IMR-90 (cell line): ENCODE measurements around the gene CDRT15. TPM values are rescaled to one million over a fixed set of nuclear protein-coding genes. Genes with fewer than 3 reads are reported as not detected.

ENCODE experiments used
- ATAC-seq: fragments of 200-7000 bp; cut with Tn5 transposase; 2 replicates; pipeline ENCODE4 v1.9.1; 2020; ENCODE audit warnings: low read depth, mild to moderate bottlenecking, moderate library complexity
- BruUV-seq: library from RNA; stranded (reverse); fragments of 400-500 nt; replicated peaks from 2 replicates; lab custom pipeline; 2021; lab: Mats Ljungman, UMichigan
- CTCF ChIA-PET: fragments of 300-600 bp; formaldehyde crosslinking; extraction: SDS; loops from one replicate; lab custom pipeline; 2021; ENCODE audit warnings: antibody characterized with exemption; lab: Yijun Ruan, JAX
- POLR2A ChIA-PET: fragments of 300-600 bp; sonication (Branson Sonifier 250); formaldehyde crosslinking; loops from one replicate; lab custom pipeline; 2022; ENCODE audit warnings: antibody characterized with exemption; ENCODE audit not compliant: unreplicated experiment; lab: Charles Lee
- DNase-seq: peaks from one replicate; pipeline ENCODE4 v3.0.0; 2013
- H2AFZ ChIP-seq: replicated peaks from 2 replicates; pipeline ENCODE3; 2013; ENCODE audit warnings: low read length, mild to moderate bottlenecking; ENCODE audit not compliant: poor library complexity
- H2AK5ac ChIP-seq: 2 replicates; pipeline ENCODE4 v1.6.1; 2013; ENCODE audit warnings: low read depth, low read length, inconsistent platforms
- H2AK9ac ChIP-seq: replicated peaks from 2 replicates; pipeline ENCODE3; 2013; ENCODE audit warnings: mild to moderate bottlenecking, low read depth, low read length, moderate library complexity; ENCODE audit not compliant: poor library complexity
- H2BK120ac ChIP-seq: 2 replicates; pipeline ENCODE4 v1.6.1; 2013; ENCODE audit warnings: low read depth, low read length, inconsistent platforms
- H2BK15ac ChIP-seq: 3 replicates; pipeline ENCODE4 v1.6.1; 2013; ENCODE audit warnings: low read depth, low read length, inconsistent platforms
- H2BK20ac ChIP-seq: 2 replicates; pipeline ENCODE4 v1.6.1; 2013; ENCODE audit warnings: low read depth, mild to moderate bottlenecking, inconsistent platforms, low read length, moderate library complexity
- H2BK5ac ChIP-seq: 2 replicates; pipeline ENCODE4 v1.6.1; 2013; ENCODE audit warnings: mild to moderate bottlenecking, low read depth, low read length, inconsistent platforms; ENCODE audit not compliant: poor library complexity, severe bottlenecking
- H3K14ac ChIP-seq: replicated peaks from 2 replicates; pipeline ENCODE4 v1.6.1; 2013; ENCODE audit warnings: low read depth, low read length, inconsistent platforms
- H3K18ac ChIP-seq: 2 replicates; pipeline ENCODE4 v1.6.1; 2013; ENCODE audit warnings: low read depth, low read length, control low read depth
- H3K23ac ChIP-seq: 2 replicates; pipeline ENCODE4 v1.6.1; 2013; ENCODE audit warnings: low read depth, low read length, inconsistent platforms
- H3K27ac ChIP-seq: 2 replicates; pipeline ENCODE4 v1.5.1; 2013; ENCODE audit warnings: mild to moderate bottlenecking, control low read depth, low read length; ENCODE audit not compliant: insufficient read depth
- H3K27me3 ChIP-seq: 2 replicates; pipeline ENCODE4 v1.6.1; 2013; ENCODE audit warnings: low read length; ENCODE audit not compliant: control insufficient read depth, insufficient read depth
- H3K36me3 ChIP-seq: 2 replicates; pipeline ENCODE4 v1.6.1; 2013; ENCODE audit warnings: low read length, mixed read lengths; ENCODE audit not compliant: control insufficient read depth, insufficient read depth
- H3K4ac ChIP-seq: 2 replicates; pipeline ENCODE4 v1.6.1; 2013; ENCODE audit warnings: low read depth, low read length, inconsistent platforms
- H3K4me1 ChIP-seq: 2 replicates; pipeline ENCODE4 v1.6.1; 2013; ENCODE audit warnings: low read length, mixed read lengths; ENCODE audit not compliant: control insufficient read depth, insufficient read depth
- H3K4me2 ChIP-seq: 2 replicates; pipeline ENCODE4 v1.6.1; 2013; ENCODE audit warnings: low read depth, mild to moderate bottlenecking, control low read depth, low read length, moderate library complexity
- H3K4me3 ChIP-seq: 2 replicates; pipeline ENCODE4 v1.5.1; 2013; ENCODE audit warnings: low read depth, mild to moderate bottlenecking, control low read depth, low read length, moderate library complexity; ENCODE audit not compliant: insufficient read depth
- H3K56ac ChIP-seq: 2 replicates; pipeline ENCODE4 v1.6.1; 2013; ENCODE audit warnings: low read length, inconsistent platforms; ENCODE audit not compliant: insufficient read depth; ENCODE audit errors: extremely low read depth
- H3K79me1 ChIP-seq, 2 experiments: 2 replicates each; pipeline ENCODE4 v1.6.1; 2013; ENCODE audit warnings: low read length in 2 of 2, inconsistent platforms in 1 of 2, low read depth in 1 of 2
- H3K9ac ChIP-seq: 2 replicates; pipeline ENCODE4 v1.6.1; 2013; ENCODE audit warnings: low read depth, low read length, control low read depth
- H3K9me1 ChIP-seq: 2 replicates; pipeline ENCODE4 v1.6.1; 2013; ENCODE audit warnings: low read length, inconsistent platforms; ENCODE audit not compliant: insufficient read depth
- H3K9me3 ChIP-seq: 2 replicates; pipeline ENCODE4 v1.6.1; 2013; ENCODE audit warnings: low read length; ENCODE audit not compliant: control insufficient read depth, insufficient read depth
- H4K20me1 ChIP-seq: 2 replicates; pipeline ENCODE4 v1.6.1; 2013; ENCODE audit warnings: low read length, inconsistent platforms; ENCODE audit not compliant: insufficient read depth
- H4K5ac ChIP-seq: 2 replicates; pipeline ENCODE4 v1.6.1; 2013; ENCODE audit warnings: mild to moderate bottlenecking, low read depth, low read length, control low read depth
- H4K8ac ChIP-seq, 2 experiments: 2 replicates each; pipeline ENCODE4 v1.6.1; 2013; ENCODE audit warnings: low read depth in 2 of 2, low read length in 2 of 2, control low read depth in 1 of 2, inconsistent platforms in 1 of 2
- H4K91ac ChIP-seq: 2 replicates; pipeline ENCODE4 v1.6.1; 2013; ENCODE audit warnings: low read depth, low read length, inconsistent platforms; ENCODE audit not compliant: insufficient read depth
- BHLHE40 ChIP-seq: fragments of 150-350 bp; IDR thresholded peaks from 2 replicates; pipeline ENCODE4 v1.6.1; 2016; ENCODE audit warnings: mild to moderate bottlenecking, low read depth, low read length
- CEBPB ChIP-seq: IDR thresholded peaks from 2 replicates; pipeline ENCODE4 v1.6.1; 2012; ENCODE audit warnings: low read depth, low read length, improper control_type of control experiment
- MAFK ChIP-seq: IDR thresholded peaks from 2 replicates; pipeline ENCODE4 v1.6.1; 2012; ENCODE audit warnings: low read depth, low read length, improper control_type of control experiment
- MAZ ChIP-seq: IDR thresholded peaks from 2 replicates; pipeline ENCODE4 v1.6.1; 2012; ENCODE audit warnings: low read depth, mild to moderate bottlenecking, low read length, improper control_type of control experiment, moderate library complexity, borderline replicate concordance
- NFE2L2 ChIP-seq: fragments of 150-350 bp; IDR thresholded peaks from 2 replicates; pipeline ENCODE4 v1.6.1; 2016; ENCODE audit warnings: low read depth, mild to moderate bottlenecking, low read length
- POLR2A ChIP-seq: IDR thresholded peaks from 2 replicates; pipeline ENCODE4 v1.6.1; 2012; ENCODE audit warnings: mild to moderate bottlenecking, low read depth, low read length
- RAD21 ChIP-seq: IDR thresholded peaks from 2 replicates; pipeline ENCODE4 v1.6.1; 2012; ENCODE audit warnings: low read length, improper control_type of control experiment
- RCOR1 ChIP-seq: IDR thresholded peaks from 2 replicates; pipeline ENCODE4 v1.6.1; 2012; ENCODE audit warnings: mild to moderate bottlenecking, low read length, improper control_type of control experiment; ENCODE audit not compliant: insufficient replicate concordance
- SMC3 ChIP-seq: fragments of 150-350 bp; IDR thresholded peaks from 2 replicates; pipeline ENCODE4 v1.6.1; 2016; ENCODE audit warnings: low read depth, mild to moderate bottlenecking, antibody characterized with exemption, low read length, moderate library complexity
- WGBS, 2 experiments: methylation state at CpG; one replicate each; pipeline versions ENCODE4 v1.1.5 to v1.1.7; 2013; ENCODE audit warnings: missing lambda C conversion rate in 2 of 2; ENCODE audit not compliant: insufficient read length in 1 of 2; ENCODE audit errors: extremely low coverage in 2 of 2; 5-methylcytosine and 5-hydroxymethylcytosine counted together
- dilution Hi-C: fragments of 300-500 bp; cut with HindIII; formaldehyde crosslinking; loops from one replicate; pipeline ENCODE4 v1.14.3; 2018; ENCODE audit warnings: low sequenced_read_pairs; ENCODE audit not compliant: unreplicated experiment
- in situ Hi-C: fragments of 300-500 bp; cut with MboI; formaldehyde crosslinking; loops from 3 replicates; pipeline ENCODE4 v1.14.3; 2019; ENCODE audit warnings: low sequenced_read_pairs, inconsistent platforms, mixed read lengths
- intact Hi-C: fragments of 100-400 bp; cut with micrococcal nuclease; formaldehyde crosslinking; loops from 2 replicates; pipeline ENCODE4 v1.10.0; 2022
- polyA plus RNA-seq, 3 experiments: library from polyadenylated mRNA; depleted of rRNA; stranded (reverse); fragments of >200 nt; gene quantifications; 2 replicates each; pipeline ENCODE4 v1.2.3, GENCODE V29; 2012; ENCODE audit warnings: low replicate concordance in 1 of 3
- total RNA-seq: library from RNA; depleted of rRNA; stranded (reverse); fragments of >200 nt; gene quantifications from 2 replicates; pipeline ENCODE4 v1.2.3, GENCODE V29; 2012
- TF ChIP-seq, protein P1 (sequence below): fragments of 150-350 bp; IDR thresholded peaks from 2 replicates; pipeline ENCODE4 v1.6.1; 2017; ENCODE audit warnings: mild to moderate bottlenecking, antibody characterized with exemption, low read length, low read depth

The CDRT15 gene
- total and polyA plus RNA-seq, 2 of the 4 experiments (the other 2 are of a cell fraction) = not detected

DNA sequence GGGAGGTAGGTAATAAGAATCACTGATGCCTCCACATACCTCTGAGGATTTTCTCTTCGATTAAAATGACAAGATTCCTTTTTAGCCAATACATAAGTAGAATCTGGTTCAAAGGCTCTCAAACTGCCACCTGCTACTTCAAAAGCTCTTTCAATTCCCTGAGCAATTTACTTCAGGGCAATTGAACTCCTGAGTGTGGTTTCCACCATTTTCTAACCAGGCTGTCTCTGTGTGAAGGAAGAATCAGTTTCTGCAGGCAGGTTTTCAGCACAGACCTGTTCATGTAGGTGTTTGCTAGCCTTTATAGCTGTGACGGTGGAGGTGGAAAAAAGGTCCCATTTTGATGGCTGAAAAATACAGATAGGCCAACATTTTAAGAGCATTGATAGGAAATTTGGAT lies 46.1 kb upstream of the CDRT15 start:
- no peaks in the 10 kb centered on the region for H3K9me3 ChIP-seq
- BruUV-seq = no TSS peak
- H2AK9ac ChIP-seq = no peak overlapping the region
- no peak overlapping the region for H3K18ac ChIP-seq
- H4K5ac ChIP-seq = no peak overlapping the region
- H2BK5ac ChIP-seq = no peak overlapping the region
- H2BK20ac ChIP-seq = no peak overlapping the region
- H3K27ac ChIP-seq = no peak overlapping the region
- H2BK15ac ChIP-seq = no peak overlapping the region
- no peak for TF ChIP-seq SMC3
- TF ChIP-seq NFE2L2 = no peak
- no peak for TF ChIP-seq POLR2A
- TF ChIP-seq RAD21 = no peak
- no peak for TF ChIP-seq BHLHE40
- no peak for TF ChIP-seq MAFK
- no peak for TF ChIP-seq RCOR1
- TF ChIP-seq, protein P1, sequence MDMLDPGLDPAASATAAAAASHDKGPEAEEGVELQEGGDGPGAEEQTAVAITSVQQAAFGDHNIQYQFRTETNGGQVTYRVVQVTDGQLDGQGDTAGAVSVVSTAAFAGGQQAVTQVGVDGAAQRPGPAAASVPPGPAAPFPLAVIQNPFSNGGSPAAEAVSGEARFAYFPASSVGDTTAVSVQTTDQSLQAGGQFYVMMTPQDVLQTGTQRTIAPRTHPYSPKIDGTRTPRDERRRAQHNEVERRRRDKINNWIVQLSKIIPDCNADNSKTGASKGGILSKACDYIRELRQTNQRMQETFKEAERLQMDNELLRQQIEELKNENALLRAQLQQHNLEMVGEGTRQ = no peak
- TF ChIP-seq CEBPB = no peak
- TF ChIP-seq MAZ = no peak
- intact Hi-C loops = no loop called here
- no peaks in the 10 kb centered on the region for H3K4me1 ChIP-seq
- no peak overlapping the region for H3K4ac ChIP-seq
- H2BK120ac ChIP-seq = no peak overlapping the region
- ATAC-seq (no peak), DNase-seq (no peak)
- no peaks in the 10 kb centered on the region for H3K9me1 ChIP-seq
- no peaks in the 10 kb centered on the region for H3K79me1 ChIP-seq
- H3K14ac ChIP-seq = no peak overlapping the region
- POLR2A ChIA-PET = no interaction called here
- H2AFZ ChIP-seq = no peak overlapping the region
- no peak overlapping the region for H4K8ac ChIP-seq
- in situ Hi-C loops = no loop called here
- dilution Hi-C loops = no loop called here
- no peak overlapping the region for H3K56ac ChIP-seq
- no peak overlapping the region for H2AK5ac ChIP-seq
- peaks cover 23% of the 10 kb centered on the region for H3K27me3 ChIP-seq
- no peak overlapping the region for H3K4me3 ChIP-seq
- CTCF ChIA-PET = interaction anchor here (0.6 kb wide), 1 partner anchor 34 kb away, joined by 3 read pairs; no protein-coding TSS in a partner anchor
- WGBS, 2 experiments = no CpG with 5 or more reads among the region's 2 CpGs
- H4K20me1 ChIP-seq = no peaks in the 10 kb centered on the region
- H3K36me3 ChIP-seq = no peaks in the 10 kb centered on the region
- no peak overlapping the region for H3K23ac ChIP-seq
- no peak overlapping the region for H4K91ac ChIP-seq
- no peak overlapping the region for H3K4me2 ChIP-seq
- no peak overlapping the region for H3K9ac ChIP-seq
